GM21576 (cell line): ENCODE results near the gene ITPK1.

Source experiments
- ATAC-seq: cut with Tn5 transposase; IDR thresholded peaks from one replicate; pipeline ENCODE4 v1.9.1; 2021; ENCODE audit warnings: mild to moderate bottlenecking, moderate library complexity; ENCODE audit not compliant: unreplicated experiment

ITPK1 gene

DNA sequence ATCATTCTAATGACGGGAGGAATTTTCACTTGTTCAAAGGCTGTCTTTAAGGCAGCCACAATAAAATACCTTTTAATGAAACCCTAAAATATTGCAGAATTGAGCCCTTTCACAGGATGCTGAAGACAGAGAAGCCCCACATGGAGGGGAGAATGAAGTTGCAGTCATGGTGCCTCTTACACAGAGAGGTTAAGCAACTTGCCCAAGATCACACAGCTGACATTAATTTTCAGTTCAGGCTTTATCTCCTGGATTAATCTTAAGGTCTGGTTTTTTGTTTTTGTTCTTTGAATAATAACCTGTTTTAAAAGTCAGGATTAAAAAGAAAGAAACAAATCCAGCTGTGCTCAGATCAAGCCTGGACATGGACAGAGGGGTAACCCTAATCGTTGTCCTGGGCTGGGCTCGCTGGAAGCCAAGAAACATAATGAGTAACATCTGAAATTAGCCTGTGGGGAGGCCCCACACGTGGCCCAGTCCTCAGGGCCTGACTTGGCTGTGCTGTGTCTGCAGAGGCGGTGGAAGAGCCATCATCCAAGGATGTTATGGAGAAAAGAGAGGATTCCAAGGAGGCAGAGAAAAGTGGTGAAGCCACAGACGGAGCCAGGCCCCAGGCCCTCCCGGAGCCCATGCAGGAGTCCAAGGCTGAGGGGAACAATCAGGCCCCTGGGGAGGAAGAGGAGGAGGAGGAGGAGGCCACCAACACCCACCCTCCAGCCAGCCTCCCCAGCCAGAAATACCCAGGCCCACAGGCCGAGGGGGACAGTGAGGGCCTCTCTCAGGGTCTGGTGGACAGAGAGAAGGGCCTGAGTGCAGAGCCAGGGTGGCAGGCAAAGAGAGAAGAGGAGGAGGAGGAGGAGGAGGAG lies 184.8 kb downstream of the ITPK1 start:
- no peak for ATAC-seq

DNA sequence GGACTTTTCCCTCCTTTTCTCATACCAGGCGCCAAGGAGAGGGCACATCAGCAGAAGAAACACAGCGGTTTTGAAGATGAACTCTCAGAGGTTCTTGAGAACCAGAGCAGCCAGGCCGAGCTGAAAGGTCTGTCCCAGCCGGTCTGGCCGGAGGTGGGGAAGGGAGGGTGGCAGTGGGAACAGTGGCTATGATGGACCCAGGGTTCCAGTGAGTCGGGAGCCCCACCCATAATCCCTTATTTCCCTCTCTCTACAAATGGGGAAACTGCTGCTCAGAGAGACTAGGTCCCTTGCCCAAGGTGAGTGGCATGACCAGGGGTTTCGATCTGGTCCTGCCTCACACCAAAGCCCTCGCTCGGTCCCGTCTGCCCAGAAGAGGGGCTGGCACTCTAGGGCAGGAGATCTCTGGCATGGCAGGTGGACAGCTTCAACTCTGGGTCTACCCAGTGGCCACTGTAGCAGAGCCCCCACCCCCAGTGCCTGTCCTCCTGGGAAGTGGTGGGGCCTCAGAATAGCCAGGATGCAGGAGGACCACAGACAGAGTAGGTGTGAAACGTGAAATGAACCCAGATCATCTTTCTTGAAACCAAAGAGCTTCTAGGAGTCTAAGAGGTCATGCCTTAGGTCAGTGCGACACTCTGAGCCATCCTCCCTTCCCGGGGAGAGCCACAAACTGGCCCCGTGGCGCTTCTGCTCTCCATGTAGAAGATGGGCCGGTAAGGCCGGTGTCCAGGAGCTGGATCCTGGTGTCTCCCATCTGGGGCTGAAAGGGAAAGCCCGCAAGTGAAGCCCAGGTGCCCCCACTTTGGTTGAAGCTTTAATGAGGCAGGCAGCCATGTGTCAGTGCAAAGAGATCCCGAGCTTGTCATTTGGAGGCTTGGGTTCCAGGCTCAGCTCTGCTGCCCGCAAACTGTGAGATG lies 185.8 kb downstream of the ITPK1 start:
- no peak for ATAC-seq

DNA sequence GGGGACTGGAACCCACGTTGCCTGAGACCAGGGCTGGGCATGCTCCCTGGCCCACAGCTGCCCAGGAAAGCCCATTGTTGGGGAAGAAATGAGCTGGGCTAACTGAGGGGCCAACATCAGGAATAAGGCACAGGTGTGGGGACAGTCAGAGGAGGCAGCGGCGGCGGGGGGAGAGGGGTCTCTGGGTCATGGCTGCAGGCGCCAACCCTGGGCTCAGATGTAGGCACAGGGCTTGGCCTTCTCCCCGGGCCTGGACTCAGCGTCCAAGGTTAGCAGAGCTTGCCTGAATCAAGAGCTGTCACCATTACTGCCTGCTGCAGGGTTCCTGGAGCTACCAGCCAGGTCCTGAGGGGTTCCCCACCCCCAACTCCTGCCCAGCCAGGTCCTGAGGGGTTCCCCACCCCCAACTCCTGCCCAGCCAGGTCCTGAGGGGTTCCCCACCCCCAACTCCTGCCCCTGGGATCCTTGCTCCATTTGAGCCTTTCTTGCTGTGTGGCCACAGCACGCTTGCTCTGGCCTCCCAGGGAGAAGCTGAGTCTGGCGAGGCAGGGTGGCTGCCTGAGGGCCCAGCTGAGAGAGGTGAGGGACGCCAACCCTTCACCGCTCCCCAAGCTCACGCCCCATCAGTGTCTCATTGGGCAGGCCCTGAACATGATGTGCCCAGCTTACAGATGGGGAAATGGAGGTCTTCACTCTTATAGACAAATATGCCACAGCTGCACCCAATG lies 186.6 kb downstream of the ITPK1 start:
- ATAC-seq = no peak

DNA sequence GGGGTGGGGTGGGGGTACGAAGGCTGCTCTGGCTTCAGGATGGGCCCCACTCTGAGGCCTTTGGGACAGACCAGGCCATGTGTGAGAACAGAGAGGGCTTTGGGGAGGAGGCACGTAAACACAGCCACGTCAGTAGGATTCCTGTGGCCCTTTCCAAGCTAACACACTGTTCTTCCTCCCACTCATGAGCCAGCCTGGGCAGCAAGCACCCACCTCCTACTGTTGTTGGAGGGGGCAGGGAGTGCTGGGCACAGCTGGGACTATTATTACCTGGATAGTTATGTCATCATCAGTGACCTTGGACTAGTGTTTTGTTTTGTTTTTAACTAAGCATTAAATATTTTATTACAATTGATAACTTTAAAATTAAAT lies 187.5 kb downstream of the ITPK1 start:
- no peak for ATAC-seq

DNA sequence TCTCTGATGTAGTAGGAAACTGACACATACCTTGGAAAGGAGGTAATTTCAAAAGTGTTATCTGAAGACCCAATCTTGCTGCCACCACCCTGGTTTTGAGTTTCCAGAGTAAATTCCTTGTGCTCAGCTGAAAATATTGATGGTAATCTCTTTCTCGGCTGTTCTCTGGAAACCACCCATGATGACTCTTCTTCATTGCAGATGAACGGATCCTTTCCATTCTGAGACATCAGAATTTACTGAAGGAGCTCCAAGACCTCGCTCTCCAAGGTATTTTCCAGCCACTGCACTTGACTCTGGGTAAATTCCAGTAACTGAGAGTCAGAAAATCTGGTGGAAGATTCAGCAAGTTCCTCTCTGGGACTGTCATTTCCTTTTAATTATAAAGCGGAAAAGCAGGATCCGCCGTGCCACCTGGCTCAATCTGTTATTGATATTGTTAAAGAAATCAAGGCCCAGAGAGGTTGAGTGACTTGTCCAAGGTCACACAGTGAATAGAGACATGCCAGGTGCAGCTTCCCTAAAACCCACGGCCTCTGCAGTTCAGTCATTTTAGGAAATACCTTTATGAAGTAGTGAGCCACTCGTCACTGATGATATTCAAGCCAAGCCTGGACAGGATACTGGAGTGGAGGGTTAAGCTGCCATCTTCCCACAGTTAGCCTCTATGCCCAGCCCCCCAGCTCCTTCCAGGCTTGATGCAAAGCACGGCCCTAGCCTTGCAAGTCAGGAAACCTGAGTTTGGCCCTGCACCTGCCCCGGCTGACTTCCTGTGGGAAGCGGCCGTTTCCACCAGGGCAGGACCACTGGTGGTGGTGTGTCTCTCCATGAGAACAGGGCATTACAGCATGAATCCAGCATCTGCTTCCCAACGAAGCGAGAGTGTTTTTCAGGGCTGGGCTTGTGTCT lies 188.1 kb downstream of the ITPK1 start:
- no peak for ATAC-seq

DNA sequence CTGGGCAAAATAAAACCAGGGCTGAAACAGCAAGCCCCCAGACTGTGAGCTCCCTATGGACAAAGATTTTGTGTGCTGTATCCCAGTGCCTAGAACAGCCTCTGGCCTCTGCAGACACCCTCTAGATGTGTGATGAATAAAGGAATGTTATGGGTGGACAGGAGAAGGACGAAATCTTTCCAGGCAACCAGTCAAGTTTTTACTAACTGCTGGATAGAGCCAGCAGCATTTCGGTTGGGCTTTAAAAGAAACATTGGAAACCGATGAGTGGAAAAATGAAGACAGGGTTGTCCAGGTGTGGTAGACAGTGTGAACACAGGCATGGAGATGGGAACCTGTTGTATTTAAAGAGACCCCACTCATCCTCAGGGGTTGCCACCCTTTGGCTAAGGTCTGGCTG lies 188.8 kb downstream of the ITPK1 start:
- no peak for ATAC-seq

DNA sequence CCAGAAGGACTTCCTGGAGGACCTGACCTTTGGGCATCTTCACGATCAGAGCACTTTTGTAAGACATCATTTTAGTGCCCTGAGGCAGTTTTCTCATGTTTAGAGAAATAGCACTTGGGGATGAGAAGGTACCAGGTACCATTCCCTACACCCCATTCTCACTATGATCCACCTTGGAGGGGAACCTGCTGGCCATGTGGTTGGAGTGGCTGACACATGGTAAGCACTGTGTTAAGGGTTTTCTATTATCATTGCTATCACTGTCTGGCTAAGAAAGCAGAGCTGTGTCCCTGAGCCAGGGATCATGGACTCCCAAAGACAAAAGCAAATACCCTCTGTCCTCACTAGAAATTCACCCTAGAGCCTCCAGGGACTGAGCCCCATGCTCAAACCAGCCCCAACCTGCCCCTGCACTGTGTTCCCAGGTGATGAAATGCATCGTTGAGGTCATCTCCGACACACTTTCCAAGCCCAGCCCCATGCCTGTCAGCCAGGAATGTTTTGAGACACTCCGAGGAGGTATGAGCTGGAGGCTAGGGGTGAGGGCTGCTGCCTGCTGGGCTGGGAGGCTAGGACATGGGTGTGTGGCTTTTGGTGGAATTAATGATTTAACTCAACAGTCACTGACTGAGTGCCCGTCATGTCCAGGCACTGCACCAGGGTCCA lies 189.4 kb downstream of the ITPK1 start:
- ATAC-seq = no peak

DNA sequence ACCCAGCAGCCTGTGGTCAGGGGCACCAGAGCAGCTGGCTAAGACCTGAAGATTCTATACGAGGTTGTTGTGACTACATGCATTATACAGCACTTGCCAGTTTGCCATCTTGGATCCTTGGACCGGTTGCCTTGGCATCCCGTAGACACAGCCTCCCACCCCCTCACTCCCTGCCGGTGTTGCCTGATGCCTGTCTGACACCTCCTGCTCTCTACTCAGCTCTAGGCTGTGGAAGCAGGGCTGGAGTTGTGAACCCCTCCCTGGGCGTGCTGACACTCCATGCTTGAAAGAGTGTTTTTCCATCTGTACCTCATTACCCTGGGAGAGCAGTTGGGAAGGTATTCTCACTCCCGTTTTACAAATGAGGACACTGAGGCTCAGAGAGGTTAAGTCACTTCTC lies 190.3 kb downstream of the ITPK1 start:
- ATAC-seq = no peak

DNA sequence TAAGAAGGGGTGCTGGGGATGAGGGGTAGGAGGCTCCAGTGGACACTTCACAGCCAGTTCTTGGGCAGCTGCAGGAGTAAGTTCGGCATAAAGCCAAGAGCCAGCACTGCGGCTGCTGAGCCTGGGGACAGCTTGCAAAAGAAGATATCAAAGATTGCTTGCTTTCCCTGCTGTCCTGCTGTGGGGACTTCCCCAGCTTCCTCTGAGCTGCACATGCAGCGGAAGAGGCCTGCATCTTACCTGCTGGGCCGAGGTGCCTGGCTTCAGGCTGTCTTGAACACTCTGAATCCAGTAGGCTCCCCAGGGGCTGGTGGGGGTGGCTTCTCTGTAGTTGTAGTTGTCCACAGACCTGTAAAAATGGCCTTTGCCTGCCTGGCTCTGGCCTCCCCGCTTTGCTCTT lies 191.5 kb downstream of the ITPK1 start:
- no peak for ATAC-seq

DNA sequence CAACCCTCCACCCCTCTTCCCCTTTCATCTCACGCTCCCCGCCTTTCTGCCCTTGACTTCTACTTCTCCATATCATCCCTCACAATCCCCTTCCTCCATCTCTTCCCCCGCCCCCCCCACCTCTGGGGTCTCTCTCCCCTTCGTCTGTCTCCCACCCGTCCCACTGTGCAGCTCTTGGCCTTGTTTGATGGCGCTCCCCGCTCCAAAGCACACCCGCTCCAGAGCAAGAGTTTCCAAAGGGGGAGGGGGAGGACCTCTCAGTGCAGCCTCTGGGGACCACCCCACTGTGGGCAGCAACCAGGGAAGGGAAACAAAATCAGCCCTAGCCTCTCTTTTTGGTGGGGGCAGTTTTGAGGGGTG lies 192.0 kb downstream of the ITPK1 start:
- ATAC-seq = no peak

DNA sequence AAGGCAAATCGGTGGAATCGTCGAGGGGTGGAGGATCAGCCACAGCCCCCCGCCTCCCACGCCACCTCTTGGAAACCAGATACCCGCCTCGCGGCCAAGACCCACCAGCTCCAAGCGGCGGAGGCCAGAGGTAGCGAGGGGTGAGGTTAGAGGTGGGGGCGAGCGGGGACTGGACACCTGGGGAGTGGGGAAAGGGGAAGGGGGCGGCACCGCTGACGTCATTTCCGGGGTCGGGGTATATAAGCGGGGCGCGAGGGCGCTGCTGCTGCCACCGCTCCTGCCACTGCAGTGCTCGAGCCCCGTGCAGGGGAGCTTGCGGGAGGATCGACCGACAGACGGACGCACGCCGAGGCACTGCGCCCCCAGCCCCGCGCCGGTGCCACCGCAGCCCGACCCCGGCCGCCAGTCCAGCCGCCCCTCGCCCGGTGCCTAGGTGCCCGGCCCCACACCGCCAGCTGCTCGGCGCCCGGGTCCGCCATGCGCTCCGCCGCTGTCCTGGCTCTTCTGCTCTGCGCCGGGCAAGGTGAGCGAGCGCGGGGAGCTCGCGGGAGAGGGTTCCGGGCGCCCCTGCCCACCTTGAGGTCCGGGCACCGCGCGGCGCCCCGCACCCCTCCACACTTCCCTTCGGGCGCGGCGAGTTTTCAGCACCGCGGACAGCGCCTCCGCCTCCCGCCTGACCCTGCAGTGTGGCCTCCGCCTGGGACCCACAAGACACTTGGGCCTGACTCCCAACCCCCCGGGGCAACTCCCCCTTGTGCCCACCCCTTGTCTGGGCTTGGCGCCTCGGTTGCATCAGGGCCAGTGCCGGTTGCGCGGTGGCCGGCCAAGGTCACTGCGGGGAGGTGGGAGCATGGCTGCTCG lies 192.6 kb downstream of the ITPK1 start, which contains the start of gene CHGA:
Gene CHGA, plus strand, starts transcription at position 268 of the 861 bp plus-strand sequence. Its CDS starts 210 bp downstream, at position 478.
- no peak for ATAC-seq

DNA sequence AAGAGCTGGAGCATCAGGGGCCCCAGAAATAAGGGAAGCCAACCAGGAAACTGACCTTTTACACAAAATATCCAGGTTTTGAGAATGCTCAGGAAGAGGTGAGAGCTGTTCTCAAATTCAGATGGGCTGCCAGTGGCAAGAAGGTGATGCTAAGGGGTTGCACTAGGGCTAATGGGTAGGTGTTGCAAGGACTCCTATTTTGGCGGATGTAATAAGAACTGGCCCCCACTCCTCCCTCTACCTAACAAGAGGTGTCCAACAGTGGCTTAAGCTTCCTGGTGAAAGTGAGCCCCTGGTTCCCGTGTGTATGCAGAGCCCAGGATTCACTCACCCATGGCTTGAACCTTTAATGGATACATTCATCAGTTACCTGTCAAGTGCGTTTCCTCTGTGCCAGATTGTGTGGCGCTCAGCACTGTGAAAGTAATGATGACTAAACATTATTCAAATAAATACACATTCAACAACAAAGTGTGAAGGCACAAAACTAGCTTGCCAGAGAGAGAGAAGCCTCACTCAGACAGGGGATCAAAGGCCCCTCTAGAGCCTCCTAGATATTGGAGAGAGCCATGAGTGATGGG lies 193.5 kb downstream of the ITPK1 start:
- no peak for ATAC-seq

DNA sequence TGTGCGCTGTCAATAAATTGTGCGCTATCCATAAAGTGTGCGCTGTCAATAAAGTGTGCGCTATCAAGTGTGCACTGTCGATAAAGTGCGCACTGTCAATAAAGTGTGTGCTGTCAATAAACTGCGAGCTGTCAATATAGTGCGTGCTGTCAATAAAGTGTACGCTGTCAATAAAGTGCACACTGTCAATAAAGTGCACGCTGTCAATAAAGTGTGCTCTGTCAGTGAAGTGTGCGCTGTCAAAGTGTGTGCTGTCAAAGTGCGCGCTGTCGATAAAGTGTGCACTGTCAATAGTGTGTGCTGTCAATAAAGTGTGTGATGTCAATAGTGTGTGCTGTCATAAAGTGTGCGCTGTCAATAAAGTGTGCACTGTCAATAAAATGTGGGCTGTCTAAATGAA lies 195.7 kb downstream of the ITPK1 start:
- ATAC-seq = no peak

DNA sequence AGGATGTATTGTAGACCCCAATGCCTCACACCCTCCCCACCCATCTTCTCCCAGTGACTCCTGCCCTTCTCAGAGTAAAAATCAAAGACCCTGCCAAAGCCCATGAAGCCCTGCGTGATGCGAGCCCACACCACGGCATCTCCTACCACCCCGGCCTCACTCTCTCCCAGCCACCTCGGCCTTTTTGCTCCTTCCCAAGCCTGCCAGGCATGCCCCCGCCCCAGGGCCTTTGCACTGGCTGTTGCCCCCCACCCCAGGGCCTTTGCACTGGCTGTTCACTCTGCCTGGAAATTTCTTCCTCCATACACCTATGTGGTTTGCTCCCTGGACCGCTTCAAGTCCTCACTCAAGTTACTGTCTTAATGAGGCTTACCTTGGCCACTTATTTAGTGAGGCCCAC lies 197.8 kb downstream of the ITPK1 start:
- ATAC-seq = no peak

DNA sequence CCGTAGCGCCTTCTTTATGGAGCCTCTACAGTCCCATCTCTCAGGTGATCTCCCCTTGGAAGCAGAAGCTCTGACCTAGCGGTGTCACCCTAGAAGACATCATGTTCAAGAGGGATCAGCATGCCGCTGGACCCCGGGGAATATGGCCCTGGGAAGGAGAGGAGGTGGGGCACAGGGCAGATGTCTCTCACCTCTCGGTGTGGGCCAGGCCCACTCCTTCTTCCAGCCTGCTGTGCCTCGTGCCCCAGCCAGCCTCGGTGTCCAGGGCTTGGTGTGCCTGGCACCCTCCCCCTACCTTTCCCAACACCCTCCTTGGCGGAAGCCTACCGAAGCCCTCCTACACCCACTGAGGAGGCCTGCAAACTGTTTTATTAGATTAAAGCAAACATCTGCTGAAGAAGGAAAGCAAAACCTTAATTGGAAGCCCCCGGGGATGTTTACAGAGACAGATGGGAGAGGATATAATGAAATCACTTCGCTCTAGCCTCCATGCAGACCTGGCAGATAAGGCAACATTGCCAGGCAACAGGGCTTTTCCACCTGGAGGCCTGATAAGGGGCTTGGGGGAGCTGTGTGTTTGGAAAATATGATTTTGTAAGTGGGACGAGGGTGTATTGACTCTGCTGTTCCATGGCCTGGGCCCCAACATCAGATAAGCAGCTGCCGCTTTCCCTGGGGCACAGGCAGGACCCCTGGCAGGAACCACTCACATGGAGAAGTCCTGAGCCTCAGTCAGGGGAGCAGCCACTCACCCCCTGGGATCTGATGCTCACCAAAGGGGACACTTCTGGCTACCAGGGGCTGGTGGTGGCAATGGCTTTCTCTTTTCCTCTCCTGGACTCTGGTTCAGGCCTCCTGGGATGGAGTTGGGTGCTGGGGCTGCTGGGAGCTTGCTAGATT lies 198.4 kb downstream of the ITPK1 start:
- ATAC-seq = no peak

DNA sequence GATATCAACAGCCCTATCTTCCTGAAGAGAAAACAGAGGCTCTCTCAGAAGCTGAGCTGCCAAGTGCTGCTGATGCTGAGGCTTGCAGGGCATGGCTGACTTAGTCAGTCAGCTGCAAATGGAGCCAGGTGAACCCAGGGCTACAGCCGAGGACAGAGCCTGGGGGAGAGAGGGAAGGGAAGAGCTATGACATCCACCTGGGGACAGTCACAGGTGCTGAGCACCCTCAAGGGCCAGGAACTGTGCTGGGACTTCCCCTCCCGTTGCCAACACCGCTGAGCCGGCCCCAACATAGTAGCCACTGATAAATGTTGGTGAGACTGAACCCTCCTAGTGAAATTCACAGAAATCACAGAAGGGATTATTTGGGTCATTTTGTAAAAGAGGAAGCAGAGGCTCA lies 199.5 kb downstream of the ITPK1 start:
- no peak for ATAC-seq

DNA sequence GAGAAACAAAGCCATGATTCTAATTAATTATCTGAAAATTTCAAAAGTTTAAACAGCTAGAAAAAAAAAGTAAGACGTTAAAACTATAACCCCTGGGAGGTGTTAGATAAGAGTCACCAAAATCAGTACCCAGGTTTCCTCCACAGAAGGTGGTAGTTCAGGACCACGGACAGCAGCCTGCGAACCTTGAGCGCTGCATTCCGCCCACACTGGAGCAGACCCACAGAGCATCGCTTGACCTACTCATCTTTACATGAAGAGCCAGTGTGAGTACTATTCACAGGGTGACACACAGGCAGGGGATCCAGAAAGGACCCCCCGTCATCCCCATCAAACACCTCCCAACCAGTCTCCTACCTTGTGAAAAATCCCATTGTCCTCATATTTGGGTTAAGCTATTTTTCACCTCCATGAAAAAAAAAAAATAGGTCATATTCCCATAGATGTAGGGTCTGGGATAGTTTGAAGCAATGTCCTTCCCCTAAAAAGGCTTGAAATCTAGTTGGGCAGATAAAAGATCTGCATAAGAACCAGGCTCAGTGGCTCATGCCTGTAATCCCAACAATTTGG lies 201.6 kb downstream of the ITPK1 start:
- ATAC-seq = no peak
